ACC112 (cell line): ENCODE results near the gene CXCL8.

ENCODE experiments used
- H2AFZ ChIP-seq: fragments of 200-600 bp; sonication (generic); one replicate; pipeline ENCODE4 v1.6.0; 2017; ENCODE audit warnings: antibody characterized with exemption, low read length; ENCODE audit not compliant: unreplicated experiment
- H3K27ac ChIP-seq: fragments of 200-600 bp; sonication (generic); 2 replicates; pipeline ENCODE4 v1.5.1; 2014; ENCODE audit warnings: low read depth, mild to moderate bottlenecking, antibody characterized with exemption, low read length, moderate library complexity
- H3K27me3 ChIP-seq: fragments of 200-600 bp; sonication (generic); 2 replicates; pipeline ENCODE4 v1.6.1; 2014; ENCODE audit warnings: mild to moderate bottlenecking, antibody characterized with exemption, low read length, moderate library complexity, mixed read lengths; ENCODE audit not compliant: insufficient read depth
- H3K36me3 ChIP-seq: fragments of 200-600 bp; sonication (generic); 2 replicates; pipeline ENCODE4 v1.6.1; 2016; ENCODE audit warnings: mild to moderate bottlenecking, antibody characterized with exemption, low read length, moderate library complexity, mixed read lengths; ENCODE audit not compliant: insufficient read depth
- H3K4me1 ChIP-seq: fragments of 200-600 bp; sonication (generic); one replicate; pipeline ENCODE4 v1.6.1; 2016; ENCODE audit warnings: low read length, mixed read lengths; ENCODE audit not compliant: insufficient read depth, unreplicated experiment, control insufficient read depth
- H3K4me3 ChIP-seq: fragments of 200-600 bp; sonication (generic); 2 replicates; pipeline ENCODE4 v1.5.1; 2014; ENCODE audit warnings: mild to moderate bottlenecking, low read depth, low read length
- H3K79me2 ChIP-seq: fragments of 200-600 bp; sonication (generic); one replicate; pipeline ENCODE4 v1.6.0; 2016; ENCODE audit warnings: low read length; ENCODE audit not compliant: control insufficient read depth, unreplicated experiment, insufficient read depth

Gene CXCL8

DNA sequence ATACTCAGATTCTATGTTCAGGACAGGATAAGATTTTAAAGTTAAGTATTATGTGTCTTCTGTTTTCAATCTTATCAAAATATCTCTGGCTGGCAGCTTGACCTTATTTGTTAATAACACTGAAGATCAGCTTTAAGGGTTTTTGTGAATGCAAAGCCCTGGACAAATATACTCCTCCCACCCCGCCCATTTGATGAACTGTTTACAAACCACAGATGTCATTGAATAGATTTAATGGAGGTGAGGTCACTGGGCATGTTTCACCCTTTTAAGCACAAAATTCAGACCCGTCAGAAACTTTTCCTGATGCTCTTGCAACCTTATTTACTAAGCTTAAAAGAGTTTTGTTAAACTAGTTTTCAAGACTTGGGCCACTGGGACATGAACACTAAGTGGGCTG, 10.1 kb upstream of the CXCL8 start:
- H3K36me3 ChIP-seq: no peaks in the 10 kb centered on the region
- peak overlapping the region; percentile 82 for H3K27ac ChIP-seq
- no peak overlapping the region for H2AFZ ChIP-seq
- no peak overlapping the region for H3K4me3 ChIP-seq
- H3K79me2 ChIP-seq: no peaks in the 10 kb centered on the region
- H3K4me1 ChIP-seq: peaks cover 70% of the 10 kb centered on the region
- no peaks in the 10 kb centered on the region for H3K27me3 ChIP-seq

DNA sequence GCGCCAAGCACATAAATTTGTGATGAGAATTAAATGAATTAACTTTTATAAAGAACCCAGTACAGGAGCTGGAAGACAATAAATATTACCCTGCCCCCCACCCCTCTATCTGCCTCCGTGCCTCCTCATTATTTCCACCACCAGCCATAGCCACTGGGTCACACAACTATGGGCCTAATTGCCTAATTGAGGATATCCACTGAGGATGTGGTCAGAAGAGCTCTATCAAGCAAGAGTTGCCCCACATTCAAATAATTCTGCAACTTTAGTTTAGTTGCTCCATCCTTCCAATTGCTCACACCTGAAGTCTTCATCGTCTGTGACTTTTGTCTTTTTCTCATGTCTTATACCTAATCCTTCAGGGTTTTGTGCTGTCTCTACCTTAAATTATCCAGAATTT, 9.5 kb upstream of the CXCL8 start:
- H3K27me3 ChIP-seq: no peaks in the 10 kb centered on the region
- no peaks in the 10 kb centered on the region for H3K36me3 ChIP-seq
- peak overlapping the region; percentile 82; the same call in 1 of the 2 replicates for H3K27ac ChIP-seq
- H2AFZ ChIP-seq: no peak overlapping the region
- H3K79me2 ChIP-seq: no peaks in the 10 kb centered on the region
- H3K4me3 ChIP-seq: no peak overlapping the region
- H3K4me1 ChIP-seq: peaks cover 68% of the 10 kb centered on the region

GRCh38 chr4:73731968-73732610, 8.3 kb upstream of the CXCL8 start:
- H3K36me3 ChIP-seq: no peaks in the 10 kb centered on the region
- H3K4me1 ChIP-seq: peaks cover 55% of the 10 kb centered on the region
- no peak overlapping the region for H3K4me3 ChIP-seq
- no peaks in the 10 kb centered on the region for H3K27me3 ChIP-seq
- H3K27ac ChIP-seq: no peak overlapping the region
- H3K79me2 ChIP-seq: no peaks in the 10 kb centered on the region
- H2AFZ ChIP-seq: no peak overlapping the region

DNA sequence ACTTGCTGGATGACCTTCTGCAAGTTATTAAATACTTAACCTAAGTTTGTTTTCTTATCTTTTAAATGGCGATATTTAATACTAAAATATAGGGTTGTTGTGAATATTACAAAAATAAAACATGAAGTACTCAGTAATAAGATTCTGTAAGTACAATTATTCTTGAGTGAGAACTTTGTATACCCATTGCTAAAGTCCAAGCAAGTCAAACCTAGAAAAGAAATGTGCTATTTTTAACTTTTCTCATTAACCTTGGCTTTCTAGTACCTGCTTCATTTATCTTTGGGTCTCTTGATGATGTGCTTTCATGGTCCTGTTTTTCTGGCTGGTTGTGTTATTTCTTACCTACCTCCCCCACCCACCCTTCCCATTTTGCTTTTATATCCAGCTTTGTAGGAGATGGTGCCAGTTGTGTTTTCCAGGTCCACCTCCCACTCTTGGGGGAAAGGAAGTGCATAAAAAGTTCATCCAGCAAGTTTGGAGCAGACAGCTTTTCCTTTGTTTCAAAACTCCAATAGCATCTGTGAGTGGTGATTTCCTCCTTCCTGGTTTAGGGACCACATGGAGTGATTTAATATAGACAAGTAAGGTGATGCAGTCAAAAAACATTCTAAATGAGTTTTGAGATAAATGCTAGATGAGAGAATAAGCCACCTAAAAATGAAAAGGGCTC, 7.5 kb upstream of the CXCL8 start:
- H3K4me3 ChIP-seq: no peak overlapping the region
- peaks cover 53% of the 10 kb centered on the region for H3K4me1 ChIP-seq
- peak overlapping the region; percentile 89; the same call in 1 of the 2 replicates for H3K27ac ChIP-seq
- H3K36me3 ChIP-seq: no peaks in the 10 kb centered on the region
- H2AFZ ChIP-seq: no peak overlapping the region
- no peaks in the 10 kb centered on the region for H3K79me2 ChIP-seq
- H3K27me3 ChIP-seq: no peaks in the 10 kb centered on the region

- Histone ChIP-seq H2AFZ (peak overlapping the region; percentile 19), H3K36me3 (no peaks in the 10 kb centered on the region), H3K79me2 (no peaks in the 10 kb centered on the region), H3K4me3 (peak overlapping the region; percentile 42; the same call in 1 of the 2 replicates), H3K27ac (peak overlapping the region; percentile 89), H3K4me1 (peaks cover 48% of the 10 kb centered on the region), H3K27me3 (no peaks in the 10 kb centered on the region)
These were observed 5.8 kb upstream of the CXCL8 start for GRCh38 chr4:73734530-73735001.

DNA sequence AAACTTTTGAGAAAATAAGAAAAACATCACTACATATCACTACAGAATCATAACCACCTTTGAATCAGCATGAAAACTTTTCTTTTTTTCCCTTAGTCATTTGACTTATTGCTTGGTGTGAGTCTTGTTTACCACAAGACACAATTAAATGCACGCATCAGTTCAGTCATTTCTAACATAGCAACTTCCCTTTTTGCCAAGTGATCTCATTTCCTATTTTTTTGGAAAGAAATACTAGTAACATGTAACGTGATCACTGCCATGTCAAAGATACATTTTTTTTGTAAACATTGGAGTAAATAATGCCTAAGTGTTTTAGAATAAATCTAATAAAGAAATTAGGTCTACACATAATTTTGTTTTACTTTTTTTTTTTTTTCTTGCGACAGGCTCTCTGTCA, 5.1 kb upstream of the CXCL8 start:
- peak overlapping the region; percentile 89 for H3K27ac ChIP-seq
- H3K4me1 ChIP-seq: peaks cover 48% of the 10 kb centered on the region
- no peak overlapping the region for H2AFZ ChIP-seq
- H3K79me2 ChIP-seq: no peaks in the 10 kb centered on the region
- no peak overlapping the region for H3K4me3 ChIP-seq
- H3K27me3 ChIP-seq: no peaks in the 10 kb centered on the region
- no peaks in the 10 kb centered on the region for H3K36me3 ChIP-seq

- Histone ChIP-seq H3K79me2 (no peaks in the 10 kb centered on the region), H3K27ac (peak overlapping the region; percentile 83), H3K4me1 (peaks cover 13% of the 10 kb centered on the region), H3K27me3 (no peaks in the 10 kb centered on the region), H3K36me3 (peaks cover 10% of the 10 kb centered on the region), H2AFZ (no peak overlapping the region), H3K4me3 (peak overlapping the region; percentile 57)
These were observed 821 bp downstream of the CXCL8 start for GRCh38 chr4:73741031-73741749.

GRCh38 chr4:73741750-73742489, 1.6 kb downstream of the CXCL8 start:
- Histone ChIP-seq H3K27me3 (no peaks in the 10 kb centered on the region), H3K36me3 (peaks cover 10% of the 10 kb centered on the region), H2AFZ (no peak overlapping the region), H3K4me3 (peak overlapping the region; percentile 57), H3K4me1 (peaks cover 13% of the 10 kb centered on the region), H3K79me2 (no peaks in the 10 kb centered on the region), H3K27ac (peak overlapping the region; percentile 83)

DNA sequence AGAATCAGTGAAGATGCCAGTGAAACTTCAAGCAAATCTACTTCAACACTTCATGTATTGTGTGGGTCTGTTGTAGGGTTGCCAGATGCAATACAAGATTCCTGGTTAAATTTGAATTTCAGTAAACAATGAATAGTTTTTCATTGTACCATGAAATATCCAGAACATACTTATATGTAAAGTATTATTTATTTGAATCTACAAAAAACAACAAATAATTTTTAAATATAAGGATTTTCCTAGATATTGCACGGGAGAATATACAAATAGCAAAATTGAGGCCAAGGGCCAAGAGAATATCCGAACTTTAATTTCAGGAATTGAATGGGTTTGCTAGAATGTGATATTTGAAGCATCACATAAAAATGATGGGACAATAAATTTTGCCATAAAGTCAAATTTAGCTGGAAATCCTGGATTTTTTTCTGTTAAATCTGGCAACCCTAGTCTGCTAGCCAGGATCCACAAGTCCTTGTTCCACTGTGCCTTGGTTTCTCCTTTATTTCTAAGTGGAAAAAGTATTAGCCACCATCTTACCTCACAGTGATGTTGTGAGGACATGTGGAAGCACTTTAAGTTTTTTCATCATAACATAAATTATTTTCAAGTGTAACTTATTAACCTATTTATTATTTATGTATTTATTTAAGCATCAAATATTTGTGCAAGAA, 2.3 kb downstream of the CXCL8 start:
- no peak overlapping the region for H2AFZ ChIP-seq
- peak overlapping the region; percentile 83 for H3K27ac ChIP-seq
- H3K4me1 ChIP-seq: peaks cover 13% of the 10 kb centered on the region
- H3K36me3 ChIP-seq: peaks cover 10% of the 10 kb centered on the region
- H3K79me2 ChIP-seq: no peaks in the 10 kb centered on the region
- peak overlapping the region; percentile 63 for H3K4me3 ChIP-seq
- H3K27me3 ChIP-seq: no peaks in the 10 kb centered on the region

GRCh38 chr4:73743281-73743680, 2.9 kb downstream of the CXCL8 start:
- no peaks in the 10 kb centered on the region for H3K79me2 ChIP-seq
- H3K36me3 ChIP-seq: peaks cover 10% of the 10 kb centered on the region

More at GRCh38 chr4:73743281-73743680, 2.9 kb downstream of the CXCL8 start:
- no peak overlapping the region for H3K27ac ChIP-seq
- peaks cover 13% of the 10 kb centered on the region for H3K4me1 ChIP-seq
- no peak overlapping the region for H3K4me3 ChIP-seq
- no peak overlapping the region for H2AFZ ChIP-seq
- H3K27me3 ChIP-seq: no peaks in the 10 kb centered on the region
